ENCODE data around the gene FSCN2.

GRCh38 chr17:81537856-81538555, 9.8 kb downstream of the FSCN2 start:
- TF ChIP-seq, protein P1, sequence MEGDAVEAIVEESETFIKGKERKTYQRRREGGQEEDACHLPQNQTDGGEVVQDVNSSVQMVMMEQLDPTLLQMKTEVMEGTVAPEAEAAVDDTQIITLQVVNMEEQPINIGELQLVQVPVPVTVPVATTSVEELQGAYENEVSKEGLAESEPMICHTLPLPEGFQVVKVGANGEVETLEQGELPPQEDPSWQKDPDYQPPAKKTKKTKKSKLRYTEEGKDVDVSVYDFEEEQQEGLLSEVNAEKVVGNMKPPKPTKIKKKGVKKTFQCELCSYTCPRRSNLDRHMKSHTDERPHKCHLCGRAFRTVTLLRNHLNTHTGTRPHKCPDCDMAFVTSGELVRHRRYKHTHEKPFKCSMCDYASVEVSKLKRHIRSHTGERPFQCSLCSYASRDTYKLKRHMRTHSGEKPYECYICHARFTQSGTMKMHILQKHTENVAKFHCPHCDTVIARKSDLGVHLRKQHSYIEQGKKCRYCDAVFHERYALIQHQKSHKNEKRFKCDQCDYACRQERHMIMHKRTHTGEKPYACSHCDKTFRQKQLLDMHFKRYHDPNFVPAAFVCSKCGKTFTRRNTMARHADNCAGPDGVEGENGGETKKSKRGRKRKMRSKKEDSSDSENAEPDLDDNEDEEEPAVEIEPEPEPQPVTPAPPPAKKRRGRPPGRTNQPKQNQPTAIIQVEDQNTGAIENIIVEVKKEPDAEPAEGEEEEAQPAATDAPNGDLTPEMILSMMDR (IDR thresholded peaks at IDR 0.05; ENCODE audit: low read length), result no peak
- no peak for TF ChIP-seq EZH2 (IDR thresholded peaks at IDR 0.05; ENCODE audit: borderline replicate concordance, low read length)
